Gastrocnemius medialis (tissue), 4 donors: ENCODE measurements around the gene ANO10.

ENCODE experiments used
- CTCF ChIP-seq, 5 experiments: fragments of 450-650 bp in 3 of 5; fragments of 200-600 bp in 2 of 5; sonication (generic) in 2 of 5; IDR thresholded peaks in 4 of 5; conservative IDR thresholded peaks in 1 of 5; 1 replicate in 4 of 5; 2 replicates in 1 of 5; pipeline ENCODE4 v1.5.1; 2016 to 2019; ENCODE audit warnings: antibody characterized with exemption in 5 of 5, mild to moderate bottlenecking in 3 of 5, moderate library complexity in 3 of 5
- POLR2A ChIP-seq, 2 donors: fragments of 450-650 bp; IDR thresholded peaks; one replicate each; pipeline ENCODE4 v1.6.1; 2017; ENCODE audit warnings: antibody characterized with exemption in 2 of 2, mild to moderate bottlenecking in 2 of 2, moderate library complexity in 2 of 2

- TF ChIP-seq CTCF (IDR thresholded peaks at IDR 0.05 in 4 of 5, conservative IDR thresholded peaks at IDR 0.05 in 1 of 5) (no peak), POLR2A (IDR thresholded peaks at IDR 0.05) (no peak)
Observed at GRCh38 chr3:43481375-43481774, 140.4 kb downstream of the ANO10 start.
